RWPE2 (cell line): ENCODE data around the gene TMPRSS9.

Source experiments
- ATAC-seq: fragments of 200-7000 bp; cut with Tn5 transposase; 3 replicates; pipeline ENCODE4 v1.9.1; 2021; ENCODE audit warnings: low read depth
- DNase-seq: peaks from one replicate; pipeline ENCODE4 v3.0.0-alpha.2; 2020; ENCODE audit warnings: low spot score
- H3K27ac ChIP-seq: fragments of 450-650 bp; 2 replicates; pipeline ENCODE4 v1.5.1; 2017; ENCODE audit warnings: mild to moderate bottlenecking; ENCODE audit not compliant: poor library complexity, severe bottlenecking
- H3K27me3 ChIP-seq: fragments of 250-450 bp; sonication (Bioruptor Pico); 2 replicates; pipeline ENCODE4 v1.5.1; 2021; ENCODE audit warnings: mild to moderate bottlenecking, moderate library complexity; ENCODE audit not compliant: insufficient read depth, poor library complexity, severe bottlenecking
- H3K36me3 ChIP-seq: fragments of 250-450 bp; sonication (Bioruptor Pico); 2 replicates; pipeline ENCODE4 v1.5.1; 2020; ENCODE audit warnings: low read depth, mild to moderate bottlenecking, moderate library complexity
- H3K4me1 ChIP-seq: fragments of 250-450 bp; sonication (Bioruptor Pico); 2 replicates; pipeline ENCODE4 v1.5.1; 2021; ENCODE audit warnings: mild to moderate bottlenecking, moderate library complexity; ENCODE audit not compliant: insufficient read depth, poor library complexity, severe bottlenecking
- H3K4me3 ChIP-seq: fragments of 250-450 bp; sonication (Bioruptor Pico); 2 replicates; pipeline ENCODE4 v1.5.1; 2021; ENCODE audit warnings: mild to moderate bottlenecking, moderate library complexity; ENCODE audit not compliant: severe bottlenecking
- H3K9me3 ChIP-seq: fragments of 250-450 bp; sonication (Bioruptor Pico); 2 replicates; pipeline ENCODE4 v1.5.1; 2021; ENCODE audit warnings: mild to moderate bottlenecking, moderate library complexity; ENCODE audit not compliant: severe bottlenecking
- TF ChIP-seq, protein P1 (sequence below): fragments of 450-650 bp; IDR thresholded peaks from one replicate; pipeline ENCODE4 v1.5.1; 2017; ENCODE audit warnings: mild to moderate bottlenecking, moderate library complexity; ENCODE audit not compliant: poor library complexity, severe bottlenecking

Gene TMPRSS9

DNA sequence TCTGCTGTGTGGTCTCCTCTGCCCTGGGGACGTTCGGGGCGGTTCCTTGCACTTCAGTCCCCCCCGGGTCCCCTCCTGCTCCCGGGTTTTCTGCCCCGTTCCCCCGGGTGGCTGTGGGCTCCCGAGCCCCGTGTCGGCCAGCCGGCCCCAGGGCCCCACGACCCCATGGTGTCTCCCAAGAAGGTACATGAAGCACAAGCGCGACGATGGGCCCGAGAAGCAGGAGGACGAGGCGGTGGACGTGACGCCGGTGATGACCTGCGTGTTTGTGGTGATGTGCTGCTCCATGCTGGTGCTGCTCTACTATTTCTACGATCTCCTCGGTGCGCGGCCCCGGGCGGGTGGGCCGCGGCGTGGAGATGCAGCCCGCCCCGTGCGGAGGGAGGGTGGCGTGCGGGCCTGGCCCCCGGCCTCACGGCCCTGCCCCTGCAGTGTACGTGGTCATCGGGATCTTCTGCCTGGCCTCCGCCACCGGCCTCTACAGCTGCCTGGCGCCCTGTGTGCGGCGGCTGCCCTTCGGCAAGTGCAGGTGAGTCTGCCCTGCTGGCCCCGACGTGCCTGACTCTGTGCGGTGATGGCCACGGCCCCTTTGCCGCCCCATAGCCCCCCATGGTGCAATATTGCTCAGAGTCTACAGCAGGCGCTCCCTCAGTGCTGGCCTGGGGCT is 20.3 kb upstream of the TMPRSS9 start:
- DNase-seq = no peak
- H3K4me1 ChIP-seq = no peaks in the 10 kb centered on the region
- TF ChIP-seq, protein P1, sequence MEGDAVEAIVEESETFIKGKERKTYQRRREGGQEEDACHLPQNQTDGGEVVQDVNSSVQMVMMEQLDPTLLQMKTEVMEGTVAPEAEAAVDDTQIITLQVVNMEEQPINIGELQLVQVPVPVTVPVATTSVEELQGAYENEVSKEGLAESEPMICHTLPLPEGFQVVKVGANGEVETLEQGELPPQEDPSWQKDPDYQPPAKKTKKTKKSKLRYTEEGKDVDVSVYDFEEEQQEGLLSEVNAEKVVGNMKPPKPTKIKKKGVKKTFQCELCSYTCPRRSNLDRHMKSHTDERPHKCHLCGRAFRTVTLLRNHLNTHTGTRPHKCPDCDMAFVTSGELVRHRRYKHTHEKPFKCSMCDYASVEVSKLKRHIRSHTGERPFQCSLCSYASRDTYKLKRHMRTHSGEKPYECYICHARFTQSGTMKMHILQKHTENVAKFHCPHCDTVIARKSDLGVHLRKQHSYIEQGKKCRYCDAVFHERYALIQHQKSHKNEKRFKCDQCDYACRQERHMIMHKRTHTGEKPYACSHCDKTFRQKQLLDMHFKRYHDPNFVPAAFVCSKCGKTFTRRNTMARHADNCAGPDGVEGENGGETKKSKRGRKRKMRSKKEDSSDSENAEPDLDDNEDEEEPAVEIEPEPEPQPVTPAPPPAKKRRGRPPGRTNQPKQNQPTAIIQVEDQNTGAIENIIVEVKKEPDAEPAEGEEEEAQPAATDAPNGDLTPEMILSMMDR = no peak
- no peak for ATAC-seq
- no peak overlapping the region for H3K27ac ChIP-seq
- 0 out of 2 replicates have a peak, but pooled peaks cover 3% of the 10 kb centered on the region for H3K36me3 ChIP-seq
- H3K4me3 ChIP-seq = no peak overlapping the region
- no peaks in the 10 kb centered on the region for H3K27me3 ChIP-seq
- H3K9me3 ChIP-seq = no peaks in the 10 kb centered on the region

DNA sequence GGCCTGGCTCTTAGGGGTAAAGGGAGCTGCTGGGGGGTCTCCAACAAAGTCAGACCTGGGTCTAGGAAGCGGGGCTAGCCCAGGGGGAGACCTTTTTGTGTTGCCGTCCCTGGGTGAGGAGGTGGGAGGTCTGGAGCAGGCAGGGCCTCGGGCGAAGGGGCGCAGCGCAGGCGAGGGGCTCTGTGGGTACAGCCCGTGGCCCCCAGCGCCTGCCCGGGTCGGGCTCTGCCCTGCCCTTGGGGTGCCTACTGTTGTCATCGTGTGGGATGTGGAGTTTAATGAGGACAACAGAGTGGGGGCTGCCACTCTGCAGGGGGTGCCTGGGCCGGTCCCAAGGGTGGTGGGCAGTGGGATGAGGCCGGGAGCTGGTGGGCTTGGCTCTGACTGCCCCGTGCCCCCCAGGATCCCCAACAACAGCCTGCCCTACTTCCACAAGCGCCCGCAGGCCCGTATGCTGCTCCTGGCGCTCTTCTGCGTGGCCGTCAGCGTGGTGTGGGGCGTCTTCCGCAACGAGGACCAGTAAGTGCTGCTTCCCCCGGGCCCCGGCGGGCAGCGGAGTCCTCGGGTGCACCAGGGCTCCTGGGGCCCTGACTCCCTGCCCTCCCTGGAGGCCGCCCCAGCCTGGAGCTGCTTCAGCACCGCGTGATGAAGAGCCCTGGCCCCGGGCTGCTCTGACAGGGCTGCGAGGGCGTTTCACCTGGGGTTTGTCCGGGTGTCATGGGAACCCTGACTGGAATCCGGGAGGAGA is 19.4 kb upstream of the TMPRSS9 start:
- ATAC-seq = no peak
- TF ChIP-seq, protein P1 = no peak

DNA sequence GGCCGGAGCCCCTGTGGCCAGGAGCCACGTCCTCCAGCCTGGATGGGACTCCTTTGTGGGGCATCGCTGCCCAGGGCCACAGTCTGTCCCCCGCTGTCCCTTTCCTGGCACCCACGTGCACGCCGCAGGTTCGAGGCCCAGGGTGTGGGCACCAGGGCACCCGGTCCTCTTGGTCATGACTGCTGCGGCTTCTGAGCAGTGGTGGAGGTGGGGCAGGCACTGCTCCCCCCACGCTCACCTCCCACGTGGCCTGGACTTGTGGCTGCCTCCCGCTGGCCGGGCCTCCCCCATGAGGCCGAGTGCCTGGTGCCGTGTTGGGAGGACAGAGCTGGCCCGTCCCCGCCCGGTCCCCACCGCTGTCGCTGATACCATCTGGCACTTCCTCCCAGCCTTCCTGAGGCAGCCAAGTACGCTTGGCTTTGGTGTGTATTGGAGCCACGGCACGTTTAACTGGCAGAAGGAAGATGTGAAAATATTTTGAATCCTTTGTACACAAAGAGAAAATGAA is 18.8 kb upstream of the TMPRSS9 start:
- Histone ChIP-seq H3K27ac (no peak overlapping the region), H3K27me3 (no peaks in the 10 kb centered on the region), H3K4me3 (no peak overlapping the region), H3K36me3 (0 out of 2 replicates have a peak, but pooled peaks cover 3% of the 10 kb centered on the region), H3K4me1 (no peaks in the 10 kb centered on the region), H3K9me3 (no peaks in the 10 kb centered on the region)
- ATAC-seq (no peak), DNase-seq (no peak)
- TF ChIP-seq, protein P1 = no peak

More for the DNA sequence above, 19.4 kb upstream of the TMPRSS9 start:
- H3K4me1 ChIP-seq = no peaks in the 10 kb centered on the region
- DNase-seq = no peak
- no peak overlapping the region for H3K4me3 ChIP-seq
- H3K27me3 ChIP-seq = no peaks in the 10 kb centered on the region
- no peak overlapping the region for H3K27ac ChIP-seq
- 0 out of 2 replicates have a peak, but pooled peaks cover 3% of the 10 kb centered on the region for H3K36me3 ChIP-seq
- H3K9me3 ChIP-seq = no peaks in the 10 kb centered on the region

DNA sequence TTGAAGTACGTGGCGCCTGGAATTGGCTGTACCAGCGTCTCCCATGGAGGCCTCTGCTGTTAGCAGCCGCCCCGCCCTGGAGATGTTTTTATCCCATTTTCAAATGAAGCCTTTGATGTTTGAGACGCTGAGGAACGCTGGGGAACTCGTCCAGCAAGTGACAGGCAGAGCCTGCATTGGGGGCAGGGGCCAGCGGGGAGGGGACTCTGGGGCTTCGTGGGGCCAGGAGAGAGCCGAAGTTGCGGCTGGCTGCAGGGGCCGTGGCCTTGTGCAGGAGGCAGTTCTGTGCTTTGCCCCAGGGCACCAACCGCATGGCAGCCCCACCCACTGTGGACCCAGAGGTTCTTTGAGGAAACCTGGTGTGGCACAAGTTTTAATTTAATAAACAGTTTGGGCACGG is 18.1 kb upstream of the TMPRSS9 start:
- no peak for ATAC-seq
- no peak for DNase-seq
- no peaks in the 10 kb centered on the region for H3K9me3 ChIP-seq
- H3K4me1 ChIP-seq = no peaks in the 10 kb centered on the region
- H3K4me3 ChIP-seq = no peak overlapping the region
- no peaks in the 10 kb centered on the region for H3K27me3 ChIP-seq
- TF ChIP-seq, protein P1 = no peak
- H3K27ac ChIP-seq = no peak overlapping the region
- 0 out of 2 replicates have a peak, but pooled peaks cover 3% of the 10 kb centered on the region for H3K36me3 ChIP-seq
